HG02588 (cell line): Measurements from ENCODE around the gene SGPP2.

Experiments
- ATAC-seq: cut with Tn5 transposase; IDR thresholded peaks from one replicate; pipeline ENCODE4 v1.9.1; 2021; ENCODE audit warnings: mild to moderate bottlenecking, moderate library complexity; ENCODE audit not compliant: unreplicated experiment

The SGPP2 gene

GRCh38 chr2:222459983-222460382 is 35.6 kb downstream of the SGPP2 start:
- no peak for ATAC-seq

GRCh38 chr2:222465746-222466145 is 41.4 kb downstream of the SGPP2 start:
- no peak for ATAC-seq

GRCh38 chr2:222468346-222468745 is 44.0 kb downstream of the SGPP2 start:
- no peak for ATAC-seq

- ATAC-seq = no peak
Measured at GRCh38 chr2:222470802-222471468, 46.6 kb downstream of the SGPP2 start.

- ATAC-seq = no peak
Measured at GRCh38 chr2:222477962-222478608, 53.7 kb downstream of the SGPP2 start.

- no peak for ATAC-seq
Measured at GRCh38 chr2:222479859-222480258, 55.5 kb downstream of the SGPP2 start.

- no peak for ATAC-seq
Measured at GRCh38 chr2:222480497-222480896, 56.2 kb downstream of the SGPP2 start.

GRCh38 chr2:222481941-222482340 is 57.6 kb downstream of the SGPP2 start:
- no peak for ATAC-seq

- ATAC-seq = no peak
Measured at GRCh38 chr2:222483513-222484039, 59.2 kb downstream of the SGPP2 start.

- no peak for ATAC-seq
Measured at GRCh38 chr2:222485367-222486211, 61.2 kb downstream of the SGPP2 start.

- no peak for ATAC-seq
Measured at GRCh38 chr2:222490131-222490530, 65.8 kb downstream of the SGPP2 start.

- no peak for ATAC-seq
Measured at GRCh38 chr2:222492683-222493082, 68.3 kb downstream of the SGPP2 start.

GRCh38 chr2:222494104-222494739 is 69.9 kb downstream of the SGPP2 start:
- ATAC-seq = no peak

- ATAC-seq = no peak
Measured at GRCh38 chr2:222495388-222495787, 71.0 kb downstream of the SGPP2 start.

GRCh38 chr2:222499226-222499625 is 74.9 kb downstream of the SGPP2 start:
- no peak for ATAC-seq

GRCh38 chr2:222504191-222504590 is 79.8 kb downstream of the SGPP2 start:
- ATAC-seq = no peak

- ATAC-seq = peak; percentile 95
Measured at GRCh38 chr2:222504719-222505118, 80.4 kb downstream of the SGPP2 start.

- ATAC-seq = no peak
Measured at GRCh38 chr2:222506230-222506935, 82.0 kb downstream of the SGPP2 start.

GRCh38 chr2:222514901-222515300 is 90.6 kb downstream of the SGPP2 start:
- ATAC-seq = no peak

GRCh38 chr2:222518570-222519381 is 94.4 kb downstream of the SGPP2 start:
- ATAC-seq = no peak
